ENCODE measurements around the gene HUS1.
"Not testable (repeated sequence)": the region's sequence is repeated elsewhere in the genome, so short reads cannot be mapped to it uniquely, and the experiment has no call there.

The HUS1 gene

DNA sequence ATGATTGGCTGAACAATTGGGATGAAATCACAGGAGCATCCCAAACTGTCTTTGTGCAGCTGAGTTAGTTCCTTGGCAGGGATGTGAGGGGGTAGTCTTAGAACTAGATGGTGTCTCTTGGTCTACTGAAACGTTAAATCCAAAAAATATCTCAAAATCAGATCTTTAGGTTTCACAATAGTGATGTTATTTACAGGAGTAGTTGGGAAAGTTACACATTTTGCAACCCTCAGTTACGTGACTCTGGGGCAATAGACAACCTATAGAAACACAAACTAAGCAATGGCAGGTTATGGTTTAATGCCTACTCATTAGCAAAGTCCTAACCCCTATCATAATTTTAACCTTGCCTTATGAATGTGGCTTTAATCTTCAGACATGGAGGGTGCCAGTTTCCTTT, 55.1 kb downstream of the HUS1 start:
- Histone ChIP-seq H4K20me1 (ENCODE audit: control insufficient read depth, insufficient read depth, low read depth, low read length) (no peaks in the 10 kb centered on the region), H3F3A (ENCODE audit: control insufficient read depth, insufficient read depth) (no peaks in the 10 kb centered on the region), H3K36me3 (ENCODE audit: control insufficient read depth, low read length) (no peaks in the 10 kb centered on the region), H3K27me3 (ENCODE audit: control insufficient read depth, low read length) (peaks cover 19% of the 10 kb centered on the region), H3K4me2 (ENCODE audit: low read length) (no peak overlapping the region), H3K27ac (ENCODE audit: low read depth, low read length) (no peak overlapping the region), H3K79me2 (ENCODE audit: control insufficient read depth, low read length) (no peaks in the 10 kb centered on the region), H3K9me2 (replicated peaks; ENCODE audit: control insufficient read depth, low read length) (no peaks in the 10 kb centered on the region), H3K4me3 (ENCODE audit: low read length) (no peak overlapping the region), H3K9me3 (ENCODE audit: control insufficient read depth, insufficient read depth, low read length) (no peaks in the 10 kb centered on the region), H3K4me1 (ENCODE audit: control insufficient read depth, low read length) (no peaks in the 10 kb centered on the region)
- no peak for TF ChIP-seq CTCF (IDR thresholded peaks at IDR 0.05; ENCODE audit: low read depth, low read length, poor library complexity, severe bottlenecking)
- no peak for TF ChIP-seq EZH2phosphoT487 (IDR thresholded peaks at IDR 0.05; ENCODE audit: borderline replicate concordance, low read length)

DNA sequence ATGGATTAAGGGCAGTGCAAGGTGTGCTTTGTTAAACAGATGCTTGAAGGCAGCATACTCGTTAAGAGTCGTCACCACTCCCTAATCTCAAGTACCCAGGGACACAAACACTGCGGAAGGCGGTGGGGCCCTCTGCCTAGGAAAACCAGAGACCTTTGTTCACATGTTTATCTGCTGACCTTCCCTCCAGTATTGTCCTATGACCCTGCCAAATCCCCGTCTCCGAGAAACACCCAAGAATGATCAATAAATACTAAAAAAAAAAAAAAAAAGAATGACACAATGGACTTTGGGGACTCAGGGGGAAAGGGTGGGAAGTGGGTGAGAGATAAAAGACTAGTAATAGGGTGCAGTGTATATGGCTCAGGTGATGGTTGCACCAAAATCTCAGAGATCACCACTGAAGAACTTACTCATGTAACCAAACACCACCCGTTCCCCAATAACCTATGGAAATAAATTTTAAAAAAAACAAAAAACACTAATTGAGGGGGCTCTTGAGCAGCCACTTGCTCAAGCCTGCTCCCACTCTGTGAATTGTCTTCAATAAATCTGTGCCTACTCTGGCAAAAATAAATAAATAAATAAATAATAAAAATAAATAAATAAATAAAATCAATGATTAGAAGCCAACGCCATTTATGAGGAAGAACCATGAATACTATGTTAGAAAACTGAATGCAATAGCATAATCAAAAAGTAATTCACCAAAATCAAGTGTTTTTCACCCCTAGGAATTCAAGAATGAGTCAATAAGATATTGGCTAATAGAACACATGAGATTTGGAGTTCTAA, 56.1 kb downstream of the HUS1 start:
- H3K27ac ChIP-seq (ENCODE audit: low read depth, low read length); H3K79me2 ChIP-seq (ENCODE audit: control insufficient read depth, low read length); H3K4me2 ChIP-seq (ENCODE audit: low read length); H3K4me3 ChIP-seq (ENCODE audit: low read length); H3K4me1 ChIP-seq (ENCODE audit: control insufficient read depth, low read length); H4K20me1 ChIP-seq (ENCODE audit: control insufficient read depth, insufficient read depth, low read depth, low read length); H3K9me3 ChIP-seq (ENCODE audit: control insufficient read depth, insufficient read depth, low read length); H3K9me2 ChIP-seq (replicated peaks; ENCODE audit: control insufficient read depth, low read length); H3F3A ChIP-seq (ENCODE audit: control insufficient read depth, insufficient read depth); H3K36me3 ChIP-seq (ENCODE audit: control insufficient read depth, low read length): not testable (repeated sequence)
- peaks cover 14% of the 10 kb centered on the region for H3K27me3 ChIP-seq (ENCODE audit: control insufficient read depth, low read length)

DNA sequence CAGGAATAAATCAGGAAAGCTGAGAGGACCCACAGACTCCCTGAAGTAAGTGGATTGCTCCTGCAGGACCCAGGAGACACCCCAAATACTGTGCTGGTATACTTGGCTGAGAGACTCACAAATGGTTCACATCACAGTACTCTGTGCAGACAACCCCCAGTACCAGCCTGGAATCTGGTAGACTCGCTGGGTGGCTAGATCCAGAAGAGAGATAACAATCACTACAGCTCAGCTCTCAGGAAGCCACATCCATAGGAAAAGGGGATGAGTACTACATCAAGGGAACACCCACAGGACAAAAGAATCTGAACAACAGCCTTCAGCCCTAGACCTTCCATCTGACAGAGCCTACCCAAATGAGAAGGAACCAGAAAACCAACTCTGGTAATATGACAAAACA, 62.9 kb downstream of the HUS1 start:
- H3K36me3 ChIP-seq (ENCODE audit: control insufficient read depth, low read length); H3K4me1 ChIP-seq (ENCODE audit: control insufficient read depth, low read length); H3K4me2 ChIP-seq (ENCODE audit: low read length); H3K4me3 ChIP-seq (ENCODE audit: low read length); H3K79me2 ChIP-seq (ENCODE audit: control insufficient read depth, low read length); H3F3A ChIP-seq (ENCODE audit: control insufficient read depth, insufficient read depth); H3K27ac ChIP-seq (ENCODE audit: low read depth, low read length); H3K9me2 ChIP-seq (replicated peaks; ENCODE audit: control insufficient read depth, low read length); H3K9me3 ChIP-seq (ENCODE audit: control insufficient read depth, insufficient read depth, low read length); H4K20me1 ChIP-seq (ENCODE audit: control insufficient read depth, insufficient read depth, low read depth, low read length): not testable (repeated sequence)
- H3K27me3 ChIP-seq (ENCODE audit: control insufficient read depth, low read length) = peaks cover 33% of the 10 kb centered on the region

DNA sequence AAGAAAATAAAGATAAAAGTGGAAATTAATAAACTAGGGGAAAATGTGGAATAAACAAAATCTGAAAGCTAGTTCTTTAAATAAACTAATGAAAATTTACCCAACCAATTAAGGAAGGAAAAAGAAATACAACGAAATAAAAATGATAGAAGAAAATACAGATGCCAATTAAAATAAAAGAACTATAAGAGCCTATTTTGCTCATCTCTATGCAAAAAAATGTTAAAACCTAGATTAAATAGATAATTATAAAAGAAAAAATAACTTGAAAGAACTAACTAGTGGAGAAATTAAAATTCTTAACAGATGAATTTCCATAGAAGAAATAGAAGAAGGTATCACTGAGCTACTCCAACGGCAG, 63.8 kb downstream of the HUS1 start:
- H3K27ac ChIP-seq (ENCODE audit: low read depth, low read length) = no peak overlapping the region
- H3F3A ChIP-seq (ENCODE audit: control insufficient read depth, insufficient read depth) = no peaks in the 10 kb centered on the region
- no peaks in the 10 kb centered on the region for H4K20me1 ChIP-seq (ENCODE audit: control insufficient read depth, insufficient read depth, low read depth, low read length)
- H3K4me1 ChIP-seq (ENCODE audit: control insufficient read depth, low read length) = no peaks in the 10 kb centered on the region
- TF ChIP-seq CTCF (IDR thresholded peaks at IDR 0.05; ENCODE audit: low read depth, low read length, poor library complexity, severe bottlenecking) (no peak), EZH2phosphoT487 (IDR thresholded peaks at IDR 0.05; ENCODE audit: borderline replicate concordance, low read length) (no peak)
- no peaks in the 10 kb centered on the region for H3K79me2 ChIP-seq (ENCODE audit: control insufficient read depth, low read length)
- H3K9me2 ChIP-seq (replicated peaks; ENCODE audit: control insufficient read depth, low read length) = no peaks in the 10 kb centered on the region
- peaks cover 37% of the 10 kb centered on the region for H3K27me3 ChIP-seq (ENCODE audit: control insufficient read depth, low read length)
- no peak overlapping the region for H3K4me3 ChIP-seq (ENCODE audit: low read length)
- no peaks in the 10 kb centered on the region for H3K36me3 ChIP-seq (ENCODE audit: control insufficient read depth, low read length)
- no peak overlapping the region for H3K4me2 ChIP-seq (ENCODE audit: low read length)
- no peaks in the 10 kb centered on the region for H3K9me3 ChIP-seq (ENCODE audit: control insufficient read depth, insufficient read depth, low read length)
